ENCODE measurements around the gene GUCY2C. TPM values are rescaled to one million over a fixed set of nuclear protein-coding genes. Genes with fewer than 3 reads are reported as not detected.

The GUCY2C gene
- total and polyA plus RNA-seq, 2 donors (not counting 1 experiment from before 2014, with no cell fraction given) = 0.28 to 0.37 TPM

DNA sequence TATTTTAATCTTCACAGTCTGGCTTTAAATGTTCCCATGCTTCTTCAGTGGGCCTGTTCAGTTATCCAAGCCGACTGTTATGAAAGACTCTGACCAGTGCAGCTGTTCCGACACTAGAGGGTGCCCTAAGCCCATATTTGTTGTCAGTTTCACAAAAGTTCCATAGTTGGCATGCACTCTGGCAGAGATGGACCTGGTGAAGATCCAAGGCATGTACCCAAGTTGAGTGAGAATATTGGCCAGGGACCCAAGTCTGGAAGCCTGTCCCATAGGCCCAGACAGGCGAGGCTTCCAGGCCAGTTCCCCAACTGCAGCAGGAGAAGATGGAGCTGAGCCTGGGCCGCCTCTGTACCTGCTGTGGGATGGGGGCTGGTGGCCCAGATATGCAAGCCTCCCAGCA is 27.4 kb upstream of the GUCY2C start:
- ChIA-PET POLR2A (interaction anchor here (0.6 kb wide), 1 partner anchor 13 kb away, joined by 4 read pairs; no protein-coding TSS in a partner anchor), CTCF (interaction anchor here (0.9 to 3.2 kb wide), 11 partner anchors 12 to 800 kb away, joined by 3 to 26 read pairs (median 6); partner anchors contain the start of gene RERG)
- Histone ChIP-seq H3K27me3 (replicated peaks in 1 of 4; ENCODE audit: control extremely low read depth in 1 of 4, control insufficient read depth in 3 of 4, insufficient read depth in 4 of 4, low read length in 3 of 4) (no peaks in the 10 kb centered on the region), H4K20me1 (ENCODE audit: control insufficient read depth, insufficient read depth, low read length, poor library complexity, severe bottlenecking) (no peaks in the 10 kb centered on the region), H3K9me3 (ENCODE audit: control extremely low read depth in 1 of 3, control insufficient read depth in 2 of 3, insufficient read depth in 1 of 3, low read length in 2 of 3) (peaks cover 0 to 8% (median 4%) of the 10 kb centered on the region in 3 donors), H3K79me2 (ENCODE audit: control insufficient read depth, insufficient read depth, low read length) (no peaks in the 10 kb centered on the region), H3K4me2 (replicated peaks; ENCODE audit: low read depth, low read length, poor library complexity, severe bottlenecking) (no peak overlapping the region), H3K36me3 (replicated peaks in 1 of 2; ENCODE audit: control extremely low read depth in 1 of 2, control insufficient read depth in 1 of 2, extremely low read depth in 1 of 2, insufficient read depth in 2 of 2, low read length in 1 of 2) (no peaks in the 10 kb centered on the region), H3K27ac (ENCODE audit: low read length in 2 of 2) (no peak overlapping the region), H3K4me3 (ENCODE audit: control extremely low read depth in 1 of 5, extremely low read depth in 1 of 5, insufficient read depth in 1 of 5, low read depth in 2 of 5, low read length in 4 of 5) (no peak overlapping the region), H3K4me1 (ENCODE audit: control insufficient read depth in 2 of 2, insufficient read depth in 2 of 2, low read length in 2 of 2) (no peaks in the 10 kb centered on the region), H2AFZ (ENCODE audit: insufficient read depth, low read depth, low read length, poor library complexity, severe bottlenecking) (no peak overlapping the region), H3K9ac (ENCODE audit: low read length) (no peak overlapping the region)
- Mint-ChIP-seq H3K9me3 (ENCODE audit: insufficient read depth) (peaks cover 2% of the 10 kb centered on the region), H3K27me3 (peaks cover 13% of the 10 kb centered on the region), H3K4me1 (no peaks in the 10 kb centered on the region), H3K4me3 (no peak overlapping the region), H3K27ac (no peak overlapping the region)
- DNase-seq (peak; percentile 65), ATAC-seq (ENCODE audit: low read depth) (peak; percentile 56)
- 79% methylated on average over 4 of the region's 4 CpGs for WGBS (ENCODE audit: insufficient coverage)
- intact Hi-C loops (cut with micrococcal nuclease) = loop anchor here (1.0 to 5.0 kb wide), 4 partner anchors 124 to 799 kb away; partner anchors contain the start of gene RERG
- TF ChIP-seq EZH2 (IDR thresholded peaks at IDR 0.05; ENCODE audit: borderline replicate concordance, insufficient read depth, low read depth, low read length, poor library complexity, severe bottlenecking) = no peak
- TF ChIP-seq, protein P1, sequence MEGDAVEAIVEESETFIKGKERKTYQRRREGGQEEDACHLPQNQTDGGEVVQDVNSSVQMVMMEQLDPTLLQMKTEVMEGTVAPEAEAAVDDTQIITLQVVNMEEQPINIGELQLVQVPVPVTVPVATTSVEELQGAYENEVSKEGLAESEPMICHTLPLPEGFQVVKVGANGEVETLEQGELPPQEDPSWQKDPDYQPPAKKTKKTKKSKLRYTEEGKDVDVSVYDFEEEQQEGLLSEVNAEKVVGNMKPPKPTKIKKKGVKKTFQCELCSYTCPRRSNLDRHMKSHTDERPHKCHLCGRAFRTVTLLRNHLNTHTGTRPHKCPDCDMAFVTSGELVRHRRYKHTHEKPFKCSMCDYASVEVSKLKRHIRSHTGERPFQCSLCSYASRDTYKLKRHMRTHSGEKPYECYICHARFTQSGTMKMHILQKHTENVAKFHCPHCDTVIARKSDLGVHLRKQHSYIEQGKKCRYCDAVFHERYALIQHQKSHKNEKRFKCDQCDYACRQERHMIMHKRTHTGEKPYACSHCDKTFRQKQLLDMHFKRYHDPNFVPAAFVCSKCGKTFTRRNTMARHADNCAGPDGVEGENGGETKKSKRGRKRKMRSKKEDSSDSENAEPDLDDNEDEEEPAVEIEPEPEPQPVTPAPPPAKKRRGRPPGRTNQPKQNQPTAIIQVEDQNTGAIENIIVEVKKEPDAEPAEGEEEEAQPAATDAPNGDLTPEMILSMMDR (IDR thresholded peaks at IDR 0.05) = peak; percentile 79

DNA sequence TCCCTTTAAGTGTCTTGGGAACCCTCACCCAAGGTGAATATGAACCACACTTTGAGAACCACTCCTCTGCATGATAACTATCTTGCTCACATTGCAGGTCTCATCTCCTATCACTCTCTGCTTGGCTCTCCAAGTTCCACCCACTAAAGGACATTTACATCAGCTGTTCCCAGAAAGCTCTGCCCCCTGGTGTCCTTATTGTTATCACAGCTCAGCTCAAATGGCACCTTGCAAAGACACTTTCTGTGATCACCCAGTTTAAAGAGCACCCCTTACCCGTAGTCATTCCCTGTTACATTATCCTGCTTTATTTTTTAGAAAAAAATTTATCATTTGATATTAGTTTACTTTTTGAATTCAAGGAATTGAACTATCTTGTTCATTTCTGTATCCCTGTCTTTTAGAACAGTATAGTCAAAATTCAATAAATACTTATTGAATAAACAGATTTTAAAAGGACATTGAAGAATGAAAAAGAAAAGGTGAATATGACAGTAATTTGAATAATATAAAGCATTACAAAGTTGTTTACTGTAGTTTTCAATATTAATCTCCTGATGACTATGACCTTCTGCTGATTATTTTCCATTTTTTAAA is 20.5 kb upstream of the GUCY2C start:
- H4K20me1 ChIP-seq (ENCODE audit: control insufficient read depth, insufficient read depth, low read length, poor library complexity, severe bottlenecking) = no peaks in the 10 kb centered on the region
- H3K27ac ChIP-seq (ENCODE audit: low read length in 2 of 2) = no peak overlapping the region
- ATAC-seq (ENCODE audit: low read depth) (peak; percentile 69), DNase-seq (peak; percentile 72)
- H2AFZ ChIP-seq (ENCODE audit: insufficient read depth, low read depth, low read length, poor library complexity, severe bottlenecking) = no peak overlapping the region
- H3K4me2 ChIP-seq (replicated peaks; ENCODE audit: low read depth, low read length, poor library complexity, severe bottlenecking) = no peak overlapping the region
- no peaks in the 10 kb centered on the region for H3K4me1 ChIP-seq (ENCODE audit: control insufficient read depth in 2 of 2, insufficient read depth in 2 of 2, low read length in 2 of 2)
- CTCF ChIA-PET = interaction anchor here (0.6 to 4.3 kb wide), 11 partner anchors 48 to 479 kb away, joined by 3 to 58 read pairs (median 4); no protein-coding TSS in a partner anchor
- no peaks in the 10 kb centered on the region for H3K27me3 ChIP-seq (replicated peaks in 1 of 4; ENCODE audit: control extremely low read depth in 1 of 4, control insufficient read depth in 3 of 4, insufficient read depth in 4 of 4, low read length in 3 of 4)
- no peak overlapping the region for H3K9ac ChIP-seq (ENCODE audit: low read length)
- H3K27ac Mint-ChIP-seq = no peak overlapping the region
- no CpG with 5 or more reads among the region's 1 CpG for WGBS (ENCODE audit: insufficient coverage)
- TF ChIP-seq, protein P1 (IDR thresholded peaks at IDR 0.05) = peak; percentile 71
- no peak for TF ChIP-seq EZH2 (IDR thresholded peaks at IDR 0.05; ENCODE audit: borderline replicate concordance, insufficient read depth, low read depth, low read length, poor library complexity, severe bottlenecking)
- H3K36me3 ChIP-seq (replicated peaks in 1 of 2; ENCODE audit: control extremely low read depth in 1 of 2, control insufficient read depth in 1 of 2, extremely low read depth in 1 of 2, insufficient read depth in 2 of 2, low read length in 1 of 2) = no peaks in the 10 kb centered on the region
- intact Hi-C loops (cut with micrococcal nuclease) = loop anchor here (1.0 to 2.0 kb wide), 4 partner anchors 87 to 479 kb away; no protein-coding TSS in a partner anchor
- no peak overlapping the region for H3K4me3 Mint-ChIP-seq
- no peaks in the 10 kb centered on the region for H3K9me3 Mint-ChIP-seq (ENCODE audit: insufficient read depth)
- POLR2A ChIA-PET = no interaction called here
- no peaks in the 10 kb centered on the region for H3K79me2 ChIP-seq (ENCODE audit: control insufficient read depth, insufficient read depth, low read length)
- no peaks in the 10 kb centered on the region for H3K9me3 ChIP-seq (ENCODE audit: control extremely low read depth in 1 of 3, control insufficient read depth in 2 of 3, insufficient read depth in 1 of 3, low read length in 2 of 3)
- peaks cover 9% of the 10 kb centered on the region for H3K27me3 Mint-ChIP-seq
- H3K4me3 ChIP-seq (ENCODE audit: control extremely low read depth in 1 of 5, extremely low read depth in 1 of 5, insufficient read depth in 1 of 5, low read depth in 2 of 5, low read length in 4 of 5) = no peak overlapping the region
- H3K4me1 Mint-ChIP-seq = no peaks in the 10 kb centered on the region
